Activated CD4-positive, alpha-beta T cell treated with anti-CD3 and anti-CD28 coated beads, Interleukin-2, amount 10 ng/mL, durations not matched to agents 7 days and 5 days (primary cell): ENCODE data around the gene PLXNC1. TPM values are rescaled to one million over a fixed set of nuclear protein-coding genes. Genes with fewer than 3 reads are reported as not detected.

ENCODE experiments used
- CTCF ChIA-PET: fragments of 350-600 bp; sonication (Branson Sonifier 250); formaldehyde crosslinking; loops from one replicate; lab custom pipeline; 2021; ENCODE audit warnings: antibody characterized with exemption; lab: Charles Lee
- POLR2A ChIA-PET: fragments of 350-600 bp; sonication (Branson Sonifier 250); formaldehyde crosslinking; loops from one replicate; lab custom pipeline; 2021; ENCODE audit warnings: antibody characterized with exemption; lab: Charles Lee
- DNase-seq: peaks from one replicate; pipeline ENCODE4 v3.0.0-alpha.2; 2020
- H3K27ac Mint-ChIP-seq: one replicate; pipeline ENCODE4 v1.8.0; 2021; ENCODE audit warnings: mild to moderate bottlenecking, moderate library complexity, mixed read lengths
- H3K27me3 Mint-ChIP-seq: one replicate; pipeline ENCODE4 v1.8.0; 2021; ENCODE audit warnings: mixed read lengths
- H3K36me3 Mint-ChIP-seq: one replicate; pipeline ENCODE4 v1.8.0; 2021; ENCODE audit warnings: low read depth, mixed read lengths
- H3K4me1 Mint-ChIP-seq: one replicate; pipeline ENCODE4 v1.8.0; 2021; ENCODE audit warnings: mixed read lengths
- H3K4me3 Mint-ChIP-seq: one replicate; pipeline ENCODE4 v1.8.0; 2021; ENCODE audit warnings: mild to moderate bottlenecking, moderate library complexity, mixed read lengths
- H3K9me3 Mint-ChIP-seq: one replicate; pipeline ENCODE4 v1.8.0; 2021; ENCODE audit warnings: mixed read lengths
- total RNA-seq, 2 experiments: library from RNA; stranded (reverse); gene quantifications; one replicate each; pipeline ENCODE4 v1.2.3, GENCODE V29; 2021

PLXNC1 gene
- total RNA-seq, 2 experiments from 2014 or later = 27.4 to 29.7 TPM

DNA sequence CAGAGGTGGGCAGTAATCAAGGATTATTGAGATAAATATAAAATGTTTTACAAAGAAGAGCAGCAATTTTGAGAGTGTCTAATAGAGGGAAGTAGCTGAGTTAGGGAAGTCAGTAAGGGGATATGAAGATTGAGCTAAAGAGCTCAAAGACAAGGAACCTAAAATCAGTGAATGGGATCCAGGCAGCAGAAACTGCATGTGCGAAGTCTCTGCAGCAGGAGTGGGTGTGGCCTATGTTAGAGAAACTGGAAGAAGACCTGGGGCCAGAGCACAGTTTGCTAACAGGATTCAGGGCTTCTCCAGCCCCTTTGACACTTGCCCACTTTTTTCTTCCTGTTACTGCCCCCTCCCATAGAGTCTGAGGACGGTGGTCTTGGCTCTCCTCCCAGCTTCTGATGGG, 36.3 kb upstream of the PLXNC1 start:
- H3K4me3 Mint-ChIP-seq = no peak overlapping the region
- peaks cover 6% of the 10 kb centered on the region for H3K4me1 Mint-ChIP-seq
- no peak for DNase-seq
- H3K36me3 Mint-ChIP-seq = no peaks in the 10 kb centered on the region
- ChIA-PET POLR2A (no interaction called here), CTCF (interaction anchor here (0.8 to 3.6 kb wide), 3 partner anchors 10 to 1125 kb away, joined by 3 to 28 read pairs (median 3); no protein-coding TSS in a partner anchor)
- no peaks in the 10 kb centered on the region for H3K9me3 Mint-ChIP-seq
- H3K27me3 Mint-ChIP-seq = peaks cover 6% of the 10 kb centered on the region
- no peak overlapping the region for H3K27ac Mint-ChIP-seq

DNA sequence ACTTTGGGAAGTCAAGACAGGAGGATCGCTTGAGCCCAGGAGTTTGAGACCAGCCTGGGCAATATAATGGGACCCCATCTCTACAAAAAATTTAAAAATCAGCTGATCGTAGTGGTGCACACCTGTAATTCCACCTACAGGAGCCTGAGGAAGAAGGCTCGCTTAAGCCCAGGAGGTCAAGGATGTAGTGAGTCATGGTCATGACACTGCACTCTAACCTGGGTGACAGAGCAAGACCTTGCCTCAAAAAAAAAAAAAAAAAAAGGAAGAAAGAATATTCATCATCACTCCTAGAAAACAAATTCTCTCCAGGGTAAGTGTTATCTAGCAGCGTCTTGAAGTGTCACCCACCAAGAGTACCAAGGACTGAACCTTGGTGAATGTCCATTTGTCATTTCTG, 34.2 kb upstream of the PLXNC1 start:
- Mint-ChIP-seq H3K4me3 (no peak overlapping the region), H3K27me3 (no peaks in the 10 kb centered on the region), H3K4me1 (peaks cover 6% of the 10 kb centered on the region), H3K36me3 (no peaks in the 10 kb centered on the region), H3K27ac (no peak overlapping the region), H3K9me3 (no peaks in the 10 kb centered on the region)
- ChIA-PET POLR2A (no interaction called here), CTCF (no interaction called here)
- no peak for DNase-seq

DNA sequence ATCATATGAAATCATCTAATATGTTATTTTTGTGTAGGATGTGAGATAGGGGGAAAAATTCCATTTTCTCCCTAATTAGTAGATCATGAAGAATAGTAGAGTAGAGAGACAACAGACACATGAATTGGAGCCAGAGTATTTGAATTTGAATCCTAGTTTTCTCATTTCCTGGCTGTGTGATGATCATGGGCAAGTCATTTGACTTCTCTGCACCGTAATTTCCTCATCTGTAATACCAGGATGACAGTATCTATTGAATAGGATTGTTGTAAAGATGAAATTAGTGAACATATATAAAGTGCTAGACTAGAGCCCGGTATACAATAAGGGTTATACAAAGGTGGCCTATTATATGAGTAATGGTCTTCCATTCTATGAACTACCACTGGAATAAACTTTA, 32.2 kb upstream of the PLXNC1 start:
- Mint-ChIP-seq H3K27me3 (no peaks in the 10 kb centered on the region), H3K36me3 (no peaks in the 10 kb centered on the region), H3K27ac (no peak overlapping the region), H3K9me3 (no peaks in the 10 kb centered on the region), H3K4me3 (no peak overlapping the region), H3K4me1 (peaks cover 6% of the 10 kb centered on the region)
- POLR2A ChIA-PET = no interaction called here
- DNase-seq = no peak
- CTCF ChIA-PET = interaction anchor here (1.2 kb wide), 1 partner anchor 14 kb away, joined by 4 read pairs; no protein-coding TSS in a partner anchor

DNA sequence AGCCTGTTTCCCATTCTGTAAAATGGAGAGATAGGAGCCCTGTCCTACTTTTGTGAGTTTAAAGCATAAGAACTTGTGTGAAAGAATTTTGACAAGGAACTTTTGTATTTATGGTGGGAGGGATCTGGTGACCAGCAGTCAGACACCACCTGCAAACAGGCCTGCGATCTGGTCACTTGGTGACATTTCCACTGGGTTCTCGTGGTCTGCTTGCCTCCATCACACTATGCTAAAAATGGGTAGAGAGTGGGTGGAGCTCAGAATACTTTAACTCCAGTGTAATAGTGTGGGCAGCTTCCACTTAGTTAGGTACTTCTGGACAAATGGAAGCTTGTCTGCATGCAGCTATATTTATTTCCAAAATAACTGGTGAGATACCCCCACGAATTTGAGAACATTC, 26.5 kb upstream of the PLXNC1 start:
- CTCF ChIA-PET = no interaction called here
- Mint-ChIP-seq H3K27ac (no peak overlapping the region), H3K4me1 (peaks cover 44% of the 10 kb centered on the region), H3K4me3 (no peak overlapping the region), H3K9me3 (no peaks in the 10 kb centered on the region), H3K27me3 (no peaks in the 10 kb centered on the region), H3K36me3 (peaks cover 8% of the 10 kb centered on the region)
- POLR2A ChIA-PET = no interaction called here
- DNase-seq = no peak

DNA sequence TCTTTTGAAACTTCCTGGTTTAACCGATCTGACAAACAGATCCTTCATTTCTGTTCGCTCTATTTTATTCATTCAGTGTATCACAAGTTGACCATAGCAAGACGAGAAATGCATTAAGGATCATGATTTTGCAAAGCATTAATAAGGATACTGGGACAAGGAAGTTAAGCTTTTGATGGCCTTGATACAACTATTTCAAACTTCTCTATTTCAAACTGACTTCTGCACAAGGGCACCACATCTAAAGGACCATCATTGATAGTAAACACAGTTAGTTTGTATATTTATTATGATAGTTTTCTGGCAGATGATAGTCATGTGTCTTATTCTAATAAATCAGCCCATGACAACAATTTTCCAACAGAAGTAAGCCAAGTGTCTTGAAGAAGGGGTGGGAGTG, 25.8 kb upstream of the PLXNC1 start:
- ChIA-PET POLR2A (no interaction called here), CTCF (interaction anchor here (1.0 kb wide), 1 partner anchor 12 kb away, joined by 3 read pairs; no protein-coding TSS in a partner anchor)
- Mint-ChIP-seq H3K27me3 (no peaks in the 10 kb centered on the region), H3K36me3 (peaks cover 8% of the 10 kb centered on the region), H3K27ac (peak overlapping the region; percentile 99), H3K4me3 (no peak overlapping the region), H3K9me3 (peaks cover under 1% of the 10 kb centered on the region), H3K4me1 (peaks cover 51% of the 10 kb centered on the region)
- no peak for DNase-seq

DNA sequence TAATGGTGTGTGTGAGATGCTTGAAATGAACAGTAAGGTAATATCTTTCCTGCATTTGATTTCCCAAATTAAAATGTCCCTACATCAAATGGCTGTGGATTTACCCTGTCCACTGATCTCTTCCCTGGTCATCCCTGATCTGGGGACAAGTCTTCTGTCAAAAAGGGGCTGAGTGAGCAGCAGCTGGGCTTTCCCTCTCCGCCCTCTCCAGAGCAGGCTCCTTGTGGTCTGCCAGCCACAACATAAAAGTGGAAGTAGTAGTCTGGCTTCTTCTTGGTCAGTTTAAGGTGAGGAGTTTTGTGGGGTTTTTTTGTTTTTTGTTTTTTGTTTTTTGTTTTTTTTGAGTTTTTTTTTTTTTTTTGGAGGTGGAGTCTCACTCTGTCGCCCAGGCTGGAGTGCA, 25.2 kb upstream of the PLXNC1 start:
- no peak for DNase-seq
- Mint-ChIP-seq H3K4me1 (peaks cover 53% of the 10 kb centered on the region), H3K27ac (peak overlapping the region; percentile 99), H3K27me3 (no peaks in the 10 kb centered on the region), H3K36me3 (peaks cover 8% of the 10 kb centered on the region), H3K9me3 (peaks cover 4% of the 10 kb centered on the region), H3K4me3 (no peak overlapping the region)
- ChIA-PET POLR2A (no interaction called here), CTCF (interaction anchor here (1.0 to 2.1 kb wide), 3 partner anchors 12 to 23 kb away, joined by 3 to 6 read pairs (median 4); no protein-coding TSS in a partner anchor)

DNA sequence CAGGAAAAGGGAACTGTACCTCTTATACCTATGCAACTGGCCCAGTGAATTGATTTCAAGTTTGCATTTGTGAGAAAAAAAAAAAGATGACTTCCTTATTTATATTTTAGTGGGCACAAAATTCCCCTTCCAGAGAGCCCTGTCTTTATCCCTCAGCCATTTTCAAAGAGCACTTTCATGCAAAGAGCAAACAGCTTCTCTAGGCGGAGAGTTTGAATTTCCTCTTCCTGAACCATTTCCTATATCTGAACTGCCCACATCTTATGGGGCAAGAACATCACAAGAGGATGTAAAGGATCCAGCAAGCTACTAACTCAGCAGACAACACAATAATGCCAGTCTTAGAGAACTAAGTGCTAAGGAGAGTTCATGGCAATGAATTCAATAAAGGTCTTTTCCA, 22.3 kb upstream of the PLXNC1 start:
- Mint-ChIP-seq H3K36me3 (peaks cover 12% of the 10 kb centered on the region), H3K27me3 (peaks cover 4% of the 10 kb centered on the region), H3K9me3 (peaks cover 15% of the 10 kb centered on the region), H3K27ac (peak overlapping the region; percentile 38), H3K4me1 (peaks cover 58% of the 10 kb centered on the region), H3K4me3 (no peak overlapping the region)
- no peak for DNase-seq
- CTCF ChIA-PET = interaction anchor here (0.6 to 1.2 kb wide), 2 partner anchors 19 to 639 kb away, joined by 3 to 4 read pairs; no protein-coding TSS in a partner anchor
- POLR2A ChIA-PET = interaction anchor here (0.6 to 0.9 kb wide), 2 partner anchors 82 to 293 kb away, joined by 3 read pairs; no protein-coding TSS in a partner anchor

DNA sequence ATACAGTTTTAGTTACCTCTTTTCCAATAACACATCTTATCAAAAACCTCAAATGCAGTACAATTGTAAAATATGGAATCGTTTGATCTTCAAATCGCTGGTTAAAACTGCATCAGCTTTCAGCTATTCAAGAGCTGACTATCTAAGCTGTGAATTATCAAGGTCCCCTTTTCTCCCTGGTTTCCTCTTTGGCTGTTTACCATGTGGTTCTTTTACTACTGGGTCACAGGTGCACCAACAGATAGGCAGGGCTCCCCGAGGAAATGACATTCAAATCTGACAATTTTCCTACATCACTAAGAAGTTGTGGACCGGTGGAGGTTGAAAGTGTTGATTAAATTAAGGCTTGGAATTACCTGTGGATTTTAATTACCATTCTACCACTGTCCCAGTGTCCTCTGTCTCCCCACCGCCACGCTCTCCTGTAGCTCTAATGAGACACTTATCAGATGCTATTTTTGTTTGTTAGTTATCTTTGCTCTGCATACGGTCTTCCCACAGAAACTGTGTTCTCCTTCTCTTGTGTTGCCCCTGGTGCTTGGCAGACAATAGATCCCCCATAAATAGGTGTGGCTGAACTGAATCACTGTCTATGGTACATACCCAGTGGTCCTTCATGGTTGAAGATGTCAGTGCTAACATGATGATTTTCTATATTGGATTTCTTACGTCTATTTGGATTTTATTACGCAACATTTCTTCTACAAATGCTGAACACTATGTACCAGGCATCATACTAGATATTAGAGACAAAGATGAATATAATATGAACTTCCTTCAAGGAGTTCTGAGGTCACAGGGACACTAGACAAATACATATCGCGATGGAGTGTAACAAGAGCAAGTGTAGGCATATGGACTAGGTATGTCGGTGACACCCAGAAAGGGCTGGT, 20.9 kb upstream of the PLXNC1 start:
- ChIA-PET POLR2A (no interaction called here), CTCF (interaction anchor here (0.5 kb wide), 1 partner anchor 381 kb away, joined by 3 read pairs; no protein-coding TSS in a partner anchor)
- peaks cover 9% of the 10 kb centered on the region for H3K36me3 Mint-ChIP-seq
- DNase-seq = no peak
- H3K9me3 Mint-ChIP-seq = peaks cover 15% of the 10 kb centered on the region
- H3K4me3 Mint-ChIP-seq = no peak overlapping the region
- peaks cover 54% of the 10 kb centered on the region for H3K4me1 Mint-ChIP-seq
- H3K27me3 Mint-ChIP-seq = peaks cover 11% of the 10 kb centered on the region
- peak overlapping the region; percentile 28 for H3K27ac Mint-ChIP-seq

DNA sequence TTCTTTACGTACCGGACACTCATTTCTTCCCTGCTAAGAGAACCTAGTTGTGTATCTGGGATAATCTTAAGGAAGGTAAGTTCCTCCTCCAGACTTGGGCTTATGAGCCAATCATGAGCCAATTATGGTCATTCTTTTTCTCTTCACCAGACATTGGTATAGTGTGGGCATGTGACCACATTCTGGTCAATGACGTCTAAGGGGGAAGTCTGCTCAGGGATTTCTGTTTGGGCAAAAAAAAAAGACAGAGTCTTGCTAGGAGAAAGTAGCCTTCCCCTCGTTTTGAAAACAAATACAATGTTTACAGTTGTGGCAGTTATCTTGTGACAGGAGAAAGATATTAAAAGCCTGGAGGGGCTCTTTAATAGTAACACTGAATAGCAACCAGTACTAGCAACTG, 20.1 kb upstream of the PLXNC1 start:
- Mint-ChIP-seq H3K4me3 (no peak overlapping the region), H3K27me3 (peaks cover 11% of the 10 kb centered on the region), H3K36me3 (peaks cover 8% of the 10 kb centered on the region), H3K9me3 (peaks cover 15% of the 10 kb centered on the region), H3K27ac (no peak overlapping the region), H3K4me1 (peaks cover 46% of the 10 kb centered on the region)
- DNase-seq = no peak
- CTCF ChIA-PET = interaction anchor here (1.0 to 1.1 kb wide), 2 partner anchors 13 kb away, joined by 3 to 6 read pairs; no protein-coding TSS in a partner anchor
- POLR2A ChIA-PET = no interaction called here

DNA sequence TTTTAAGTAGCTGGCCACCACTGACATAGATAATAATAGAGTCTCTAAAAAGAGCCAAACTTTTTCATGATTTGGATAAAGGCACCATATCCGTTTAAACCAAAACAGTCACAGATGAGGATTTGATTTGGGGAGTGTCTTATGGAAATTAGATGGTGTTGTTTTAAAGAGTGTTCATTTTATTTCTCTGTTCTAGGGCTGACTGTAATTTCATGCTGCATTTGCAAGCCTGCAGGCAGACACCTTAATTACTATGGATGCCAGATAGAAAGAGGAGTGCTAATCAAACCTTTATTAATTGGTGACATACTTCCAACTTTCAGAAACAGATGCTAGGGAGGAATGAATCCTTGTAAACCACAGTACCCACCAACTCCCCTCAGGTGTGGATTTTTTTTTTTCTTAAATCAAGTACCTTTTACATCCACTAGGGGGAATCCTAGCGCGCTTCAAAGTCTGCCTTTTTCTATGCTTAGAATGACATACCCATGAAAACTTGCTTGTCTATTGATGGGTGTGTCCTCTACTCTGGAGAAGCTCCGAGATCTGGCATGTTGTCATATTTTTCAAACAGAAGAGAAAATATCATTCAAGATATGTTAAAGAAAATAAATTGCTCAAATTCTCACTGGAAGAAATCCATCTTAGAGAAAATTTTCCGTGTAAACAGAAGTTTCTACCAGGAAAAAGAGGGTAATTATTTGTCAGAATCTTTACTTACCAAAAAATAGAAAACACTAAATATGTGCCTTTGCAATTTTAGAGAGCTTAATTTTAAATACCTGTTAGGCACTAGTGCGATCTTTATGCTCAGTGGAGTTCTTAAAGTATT, 14.2 kb upstream of the PLXNC1 start:
- ChIA-PET POLR2A (no interaction called here), CTCF (interaction anchor here (0.8 to 1.5 kb wide), 2 partner anchors 17 to 112 kb away, joined by 3 to 5 read pairs; no protein-coding TSS in a partner anchor)
- Mint-ChIP-seq H3K9me3 (peaks cover 7% of the 10 kb centered on the region), H3K27ac (no peak overlapping the region), H3K36me3 (peaks cover 4% of the 10 kb centered on the region), H3K4me1 (peaks cover 10% of the 10 kb centered on the region), H3K4me3 (no peak overlapping the region), H3K27me3 (peaks cover 11% of the 10 kb centered on the region)
- DNase-seq = peak; percentile 57

DNA sequence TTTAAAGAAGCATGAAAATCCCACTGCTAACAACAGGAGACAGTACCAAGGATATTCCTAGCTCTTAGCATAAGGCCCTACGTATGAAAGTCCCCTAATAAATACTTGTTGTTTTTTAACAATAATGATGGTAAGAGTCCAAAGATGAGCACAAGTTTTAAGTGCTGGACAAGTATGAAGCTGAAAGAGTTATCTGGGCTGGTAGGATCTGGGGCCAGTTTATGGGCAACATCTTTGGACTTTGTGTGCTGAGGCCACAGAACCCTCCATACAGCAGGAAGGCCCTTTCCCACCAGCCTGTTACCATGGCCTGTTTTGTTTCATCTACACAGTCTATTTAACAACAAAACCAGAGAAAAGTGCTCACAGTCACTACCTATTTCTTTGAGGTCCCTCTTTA, 12.5 kb upstream of the PLXNC1 start:
- H3K9me3 Mint-ChIP-seq = no peaks in the 10 kb centered on the region
- POLR2A ChIA-PET = no interaction called here
- H3K36me3 Mint-ChIP-seq = no peaks in the 10 kb centered on the region
- H3K4me1 Mint-ChIP-seq = peaks cover 10% of the 10 kb centered on the region
- peaks cover 7% of the 10 kb centered on the region for H3K27me3 Mint-ChIP-seq
- no peak for DNase-seq
- H3K4me3 Mint-ChIP-seq = no peak overlapping the region
- CTCF ChIA-PET = interaction anchor here (1.0 kb wide), 1 partner anchor 409 kb away, joined by 3 read pairs; no protein-coding TSS in a partner anchor
- H3K27ac Mint-ChIP-seq = no peak overlapping the region

DNA sequence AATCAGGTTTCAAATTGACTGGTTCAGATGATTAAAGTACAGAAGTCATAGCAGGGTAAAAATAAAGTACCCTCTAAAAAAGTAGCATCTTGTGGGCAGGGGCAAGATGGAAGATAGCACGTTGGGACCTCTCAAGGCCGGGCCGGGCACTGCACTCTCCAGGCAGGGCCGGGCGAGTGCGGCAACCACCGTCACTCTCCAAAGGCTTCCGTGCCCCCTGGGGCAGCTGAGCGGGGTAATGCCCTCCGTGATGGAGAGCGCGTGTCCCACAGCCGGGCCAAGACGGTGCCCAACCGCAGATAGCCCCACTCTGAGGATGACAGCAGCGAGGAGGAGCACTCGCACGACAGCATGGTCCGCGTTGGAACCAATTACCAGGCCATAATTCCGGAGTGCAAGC, 8.6 kb upstream of the PLXNC1 start:
- DNase-seq = no peak
- Mint-ChIP-seq H3K4me1 (no peaks in the 10 kb centered on the region), H3K27me3 (peaks cover 14% of the 10 kb centered on the region), H3K4me3 (no peak overlapping the region), H3K27ac (no peak overlapping the region), H3K36me3 (no peaks in the 10 kb centered on the region), H3K9me3 (no peaks in the 10 kb centered on the region)
- POLR2A ChIA-PET = no interaction called here
- CTCF ChIA-PET = no interaction called here
